Retinal pigment epithelial cell (primary cell): ENCODE data around the gene ANTKMT.
A peak's percentile ranks its signal among the peaks of the same experiment; 100 is the strongest.

ENCODE experiments used
- DNase-seq: peaks from one replicate; pipeline ENCODE4 v3.0.0-alpha.2; 2010; ENCODE audit warnings: low read depth
- H3K4me3 ChIP-seq: 2 replicates; pipeline ENCODE4 v1.5.1; 2011; ENCODE audit warnings: mild to moderate bottlenecking, low read length, control low read depth, moderate library complexity
- CTCF ChIP-seq: conservative IDR thresholded peaks from 2 replicates; pipeline ENCODE4 v1.5.1; 2011; ENCODE audit warnings: low read depth, low read length, control low read depth, inconsistent platforms

Gene ANTKMT

GRCh38 chr16:728131-728889 is 7.4 kb downstream of the ANTKMT start:
- no peak for TF ChIP-seq CTCF
- DNase-seq = no peak
- H3K4me3 ChIP-seq = peak overlapping the region; percentile 65

- H3K4me3 ChIP-seq = peak overlapping the region; percentile 50
- DNase-seq = no peak
- TF ChIP-seq CTCF = no peak
These were observed 8.2 kb downstream of the ANTKMT start for GRCh38 chr16:728890-729744.

- no peak for TF ChIP-seq CTCF
- H3K4me3 ChIP-seq = no peak overlapping the region
- no peak for DNase-seq
These were observed 9.1 kb downstream of the ANTKMT start for GRCh38 chr16:729768-730665.

GRCh38 chr16:730666-731509 is 9.9 kb downstream of the ANTKMT start:
- DNase-seq = no peak
- H3K4me3 ChIP-seq = no peak overlapping the region
- no peak for TF ChIP-seq CTCF

GRCh38 chr16:732332-732731 is 11.4 kb downstream of the ANTKMT start:
- H3K4me3 ChIP-seq = no peak overlapping the region
- no peak for TF ChIP-seq CTCF
- no peak for DNase-seq

- H3K4me3 ChIP-seq = no peak overlapping the region
- no peak for DNase-seq
- peak; percentile 27 for TF ChIP-seq CTCF
These were observed 12.0 kb downstream of the ANTKMT start for GRCh38 chr16:732936-733335.
